ENCODE measurements around the gene OR2T27. TPM values are rescaled to one million over a fixed set of nuclear protein-coding genes. Genes with fewer than 3 reads are reported as not detected.
"Not testable (repeated sequence)": the region's sequence is repeated elsewhere in the genome, so short reads cannot be mapped to it uniquely, and the experiment has no call there.

OR2T27 gene
- total RNA-seq, 1 donor from 2014 or later: not detected

DNA sequence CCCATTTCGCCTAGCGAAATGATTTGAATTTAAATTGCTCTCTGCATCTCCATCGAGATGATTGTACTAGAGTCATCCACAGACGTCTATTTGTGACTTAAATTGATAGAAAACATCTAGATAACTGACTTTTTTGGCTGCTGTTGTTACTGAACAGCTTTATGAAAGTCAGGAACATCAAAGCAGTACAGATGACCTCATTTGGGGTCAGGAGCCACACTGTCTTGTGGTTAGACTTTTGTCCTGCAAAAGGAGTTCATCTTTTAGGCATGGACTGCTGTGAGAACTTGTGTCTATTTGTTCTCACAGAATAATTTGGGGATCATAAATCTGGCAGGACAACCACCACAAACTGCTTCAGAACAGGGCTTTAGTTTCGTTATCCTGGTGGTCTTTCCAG lies 15.7 kb downstream of the OR2T27 start:
- DNase-seq: not testable (repeated sequence)

DNA sequence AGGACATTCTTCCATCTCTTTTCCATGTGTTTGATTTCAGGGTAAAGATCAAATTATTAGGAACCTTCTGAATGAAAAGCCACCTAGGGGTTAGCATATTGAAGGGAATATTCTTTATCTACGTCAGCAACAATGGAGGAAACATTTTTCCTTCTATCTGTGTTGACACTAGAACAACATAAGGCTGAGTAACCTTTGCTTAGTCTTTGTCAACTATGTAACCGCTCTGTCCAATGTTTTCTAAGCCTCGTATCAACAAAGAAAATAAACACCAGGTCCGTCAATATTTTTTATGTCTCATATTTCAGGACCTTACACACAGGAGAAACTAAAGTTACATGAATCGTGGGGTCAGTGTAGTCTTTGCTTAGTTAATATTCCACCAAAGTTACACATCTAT lies 18.7 kb downstream of the OR2T27 start:
- DNase-seq: not testable (repeated sequence)

DNA sequence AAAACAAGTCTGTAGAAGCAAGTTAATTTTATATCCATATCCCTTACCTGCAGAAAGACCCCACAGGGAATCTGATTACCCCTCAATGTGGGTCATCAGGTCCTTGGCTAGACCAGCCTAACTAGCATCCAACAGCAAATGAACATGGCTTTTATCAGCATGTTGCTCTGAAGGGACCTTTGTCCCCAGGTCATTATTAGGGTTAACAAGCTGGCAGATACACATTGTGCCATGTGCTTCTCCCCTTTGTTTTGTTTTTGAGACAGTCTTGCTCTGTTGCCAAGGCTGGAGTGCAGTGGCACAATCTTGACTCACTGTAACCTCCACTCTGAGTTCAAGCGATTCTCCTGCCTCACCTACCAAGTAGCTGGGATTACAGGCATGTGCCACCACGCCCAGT lies 20.3 kb downstream of the OR2T27 start, which contains the start of gene OR2T11:
TSS of gene OR2T11 (minus strand) at position 101 of the 400 bp plus-strand sequence. CDS start 7,963 bp downstream, outside the sequence.
- not testable (repeated sequence) for DNase-seq

DNA sequence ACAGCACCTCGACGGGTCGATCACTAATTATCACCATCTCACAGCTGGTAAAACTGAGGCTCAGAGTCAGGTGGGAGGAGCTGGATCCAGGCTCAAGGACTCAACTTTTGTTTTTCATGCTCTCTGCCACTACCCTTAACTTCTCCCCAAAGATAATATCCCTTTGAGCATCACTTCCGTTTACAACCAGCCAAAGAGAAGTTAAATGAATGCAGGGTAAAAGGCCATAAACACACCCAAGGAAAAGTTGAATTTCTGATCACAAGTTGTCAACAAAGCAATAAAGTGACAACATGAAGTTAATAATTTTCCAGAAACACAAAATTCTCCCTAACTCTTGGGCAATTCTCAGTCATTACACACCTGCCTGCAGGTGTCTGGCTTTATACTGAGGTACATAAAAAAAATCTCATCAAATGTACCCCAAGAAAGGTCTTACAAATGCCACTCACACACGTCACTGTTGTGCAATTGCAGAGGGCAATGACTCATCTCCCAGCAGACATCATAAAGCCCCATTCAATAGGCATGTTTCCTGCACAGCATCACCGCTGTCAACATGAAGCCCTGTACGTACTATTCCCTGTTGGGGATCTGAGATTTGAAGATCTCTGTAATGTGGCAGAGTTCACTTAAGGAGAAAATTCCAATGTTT lies 23.8 kb downstream of the OR2T27 start:
- no peak for DNase-seq

DNA sequence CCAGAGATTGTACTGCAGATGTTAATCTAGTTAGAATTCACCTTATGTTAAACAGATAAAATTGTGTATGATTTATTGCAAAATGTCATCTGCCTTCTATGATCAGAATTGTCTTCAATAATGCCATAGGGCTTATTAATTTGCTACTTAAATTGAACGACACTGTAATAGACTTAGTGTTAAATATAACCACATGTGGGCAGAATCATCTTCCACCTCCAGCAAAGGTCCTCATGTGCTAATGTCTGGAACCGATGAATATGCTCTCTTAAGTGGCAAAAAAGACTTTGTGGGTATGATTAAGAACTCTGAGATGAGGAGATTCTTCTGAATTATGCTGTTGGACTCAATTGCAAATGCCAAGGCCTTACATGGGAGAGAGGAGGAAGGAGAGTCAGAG lies 24.8 kb downstream of the OR2T27 start:
- no peak for DNase-seq

DNA sequence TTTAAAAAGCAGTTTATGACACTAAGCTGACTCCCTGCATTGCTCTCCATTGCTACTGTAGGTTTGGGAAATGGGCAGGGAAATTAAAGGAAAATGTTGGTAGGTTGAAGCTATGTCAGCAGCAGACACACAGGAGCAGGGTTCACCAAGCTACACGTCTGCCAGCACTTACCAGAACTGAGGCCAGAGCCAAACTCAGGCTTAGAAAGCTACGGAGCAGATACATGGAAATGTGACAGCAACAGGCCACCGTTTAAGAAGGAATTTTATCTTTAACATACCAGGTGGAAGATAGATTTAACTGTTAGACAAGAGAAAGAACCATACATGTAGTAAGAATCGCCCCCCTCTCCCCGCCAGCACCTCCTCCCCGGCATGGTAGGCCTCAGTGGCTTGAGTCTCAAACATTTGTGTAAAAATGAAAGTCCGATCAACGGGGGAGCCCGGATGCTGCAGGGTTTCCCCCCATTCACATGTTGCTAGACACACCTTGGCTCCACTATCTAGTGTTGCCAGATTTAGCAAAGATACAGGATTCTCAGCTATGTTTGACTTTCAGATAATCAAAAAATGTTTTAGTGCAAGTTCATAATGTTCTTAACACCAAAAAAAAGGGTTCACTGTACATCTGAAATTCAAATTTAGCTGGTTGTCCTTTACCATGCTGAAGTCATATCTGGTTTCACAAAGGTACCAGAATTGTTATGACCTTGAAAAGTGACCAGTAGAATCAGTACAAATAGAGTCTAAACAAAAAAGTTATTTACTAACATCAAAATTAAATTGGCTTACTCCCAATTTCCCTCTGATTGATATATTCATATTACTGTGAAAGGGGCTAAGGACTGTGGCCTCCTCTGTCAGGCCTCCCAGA lies 27.1 kb downstream of the OR2T27 start:
- DNase-seq: no peak

DNA sequence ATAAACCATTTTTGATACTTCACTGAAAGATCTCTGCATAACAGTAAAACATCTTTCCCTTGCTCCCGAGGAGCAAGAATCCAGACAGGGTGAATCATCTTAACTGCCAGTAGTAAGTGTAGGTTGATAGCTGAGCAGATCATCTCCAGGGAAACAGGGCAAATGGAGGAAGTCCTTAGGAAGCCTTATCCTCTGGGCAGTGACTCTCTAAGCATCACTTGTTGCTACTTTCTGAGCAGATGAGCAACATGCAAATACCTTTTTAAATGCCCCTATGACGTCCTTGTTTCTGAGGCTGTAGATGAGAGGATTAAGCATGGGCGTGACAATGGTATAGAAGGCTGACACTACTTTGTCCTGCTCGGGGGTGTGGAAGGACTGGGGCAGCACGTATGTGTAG lies 29.4 kb downstream of the OR2T27 start:
- no peak for DNase-seq

DNA sequence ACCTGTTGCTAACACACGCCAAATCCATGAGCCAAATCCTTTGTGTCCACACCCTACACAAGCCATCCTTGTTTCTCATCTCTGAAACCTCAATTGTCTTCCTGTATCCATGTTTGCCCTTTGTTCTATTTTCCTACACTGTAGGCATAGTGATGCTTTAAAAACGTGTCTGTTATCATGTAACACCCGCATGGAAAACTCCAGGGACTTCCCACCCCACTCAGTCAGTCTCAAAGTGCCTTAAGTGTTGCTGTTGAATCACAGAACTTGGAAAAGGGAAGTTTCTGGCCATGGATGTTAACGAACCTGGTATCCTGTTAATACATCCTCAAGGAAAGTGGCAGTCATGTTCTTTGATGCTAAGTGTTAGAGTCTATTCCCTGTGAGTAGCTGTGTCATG lies 30.2 kb downstream of the OR2T27 start:
- DNase-seq: no peak

DNA sequence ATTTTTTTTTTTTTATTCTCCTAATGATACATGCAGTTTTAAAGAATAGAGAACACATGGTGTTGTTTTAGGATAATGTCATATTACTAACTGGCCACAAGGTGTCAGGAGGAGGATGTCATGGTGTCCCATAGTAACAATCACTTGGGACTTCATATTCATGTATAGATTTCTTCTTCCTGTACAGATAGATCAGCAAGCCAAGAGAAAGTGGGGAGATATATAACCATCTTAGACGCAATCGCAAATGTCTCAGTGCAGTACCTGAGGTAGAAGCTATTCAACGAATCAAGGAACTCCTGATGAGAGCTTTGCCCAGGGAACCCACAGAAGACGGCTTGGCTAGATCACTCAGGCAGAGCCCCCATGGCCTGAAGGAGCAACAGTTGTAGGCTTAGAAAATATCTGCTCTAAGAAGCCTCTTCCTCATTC lies 32.7 kb downstream of the OR2T27 start:
- no peak for DNase-seq

DNA sequence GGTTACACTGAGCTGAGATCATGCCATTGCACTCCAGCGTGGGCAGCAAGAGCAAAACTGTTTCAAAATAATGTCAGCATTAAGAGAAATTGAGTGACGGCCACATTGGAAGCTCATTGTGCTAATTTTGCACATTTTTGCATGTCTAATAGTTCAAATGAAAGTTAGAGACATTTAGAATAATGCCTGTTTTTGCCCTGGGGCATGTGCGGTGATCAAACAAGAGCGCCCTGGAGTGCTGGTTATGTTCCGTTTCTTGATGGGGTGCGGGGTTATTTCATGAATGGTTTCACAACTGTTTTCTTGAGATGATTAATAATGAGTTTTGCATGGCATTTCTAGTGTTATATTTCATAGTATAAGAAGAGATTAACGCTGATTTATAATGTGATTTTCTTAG lies 33.6 kb downstream of the OR2T27 start:
- DNase-seq: no peak

DNA sequence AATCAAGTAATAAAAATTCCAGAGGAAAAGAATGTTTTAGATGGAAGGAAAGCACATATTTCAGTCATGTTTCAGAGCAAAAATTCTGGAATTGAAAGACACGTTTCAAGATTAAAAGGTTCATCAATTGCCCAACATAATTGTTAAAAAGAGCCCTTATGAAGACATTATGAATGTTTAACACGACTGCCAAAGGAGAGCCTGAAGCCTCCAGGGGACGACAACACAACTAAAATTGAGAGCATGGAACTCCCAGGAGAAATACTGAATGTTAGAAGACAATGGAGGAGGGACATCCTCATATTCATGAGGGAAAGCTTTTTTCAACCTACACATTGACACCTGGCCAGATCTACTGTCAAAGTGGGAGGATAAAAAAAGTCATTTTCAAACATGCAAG lies 36.5 kb downstream of the OR2T27 start:
- DNase-seq: peak; percentile 16

DNA sequence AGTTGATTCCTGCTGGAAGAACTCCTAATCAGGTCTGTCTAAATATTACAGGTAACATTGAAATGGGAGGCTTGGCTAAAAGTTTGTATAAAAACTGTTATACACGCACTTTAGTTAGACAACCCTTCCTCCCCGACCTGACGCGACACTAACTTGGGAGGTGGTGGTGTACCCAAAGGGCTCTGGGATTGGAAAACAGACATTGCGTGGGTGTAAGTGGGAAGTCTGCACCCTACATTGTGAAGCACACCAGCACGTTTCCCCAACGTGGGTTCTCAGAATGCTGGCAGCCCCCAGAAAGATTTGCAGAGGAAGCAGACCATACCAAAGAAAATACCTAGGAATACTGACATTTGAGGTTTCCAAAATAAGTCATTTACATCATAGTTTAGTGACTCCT lies 37.2 kb downstream of the OR2T27 start:
- no peak for DNase-seq

DNA sequence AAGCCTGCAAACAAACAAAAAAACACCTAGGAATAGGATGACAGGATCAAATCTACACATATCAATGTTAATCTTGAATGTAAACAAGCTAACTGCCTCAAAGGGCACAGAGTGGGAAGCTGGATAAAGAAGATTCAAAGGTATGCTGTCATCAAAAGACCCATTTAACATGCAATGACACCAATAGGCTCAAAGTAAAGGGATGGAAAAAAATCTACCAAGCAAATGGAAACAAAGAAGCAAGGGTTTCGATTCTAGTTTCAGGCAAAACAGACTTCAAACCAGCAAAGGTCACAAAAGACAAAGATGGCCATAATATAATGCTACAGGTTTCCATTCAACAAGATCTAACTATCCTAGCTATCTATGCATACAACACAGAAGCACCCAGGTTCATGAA lies 41.6 kb downstream of the OR2T27 start:
- no peak for DNase-seq

DNA sequence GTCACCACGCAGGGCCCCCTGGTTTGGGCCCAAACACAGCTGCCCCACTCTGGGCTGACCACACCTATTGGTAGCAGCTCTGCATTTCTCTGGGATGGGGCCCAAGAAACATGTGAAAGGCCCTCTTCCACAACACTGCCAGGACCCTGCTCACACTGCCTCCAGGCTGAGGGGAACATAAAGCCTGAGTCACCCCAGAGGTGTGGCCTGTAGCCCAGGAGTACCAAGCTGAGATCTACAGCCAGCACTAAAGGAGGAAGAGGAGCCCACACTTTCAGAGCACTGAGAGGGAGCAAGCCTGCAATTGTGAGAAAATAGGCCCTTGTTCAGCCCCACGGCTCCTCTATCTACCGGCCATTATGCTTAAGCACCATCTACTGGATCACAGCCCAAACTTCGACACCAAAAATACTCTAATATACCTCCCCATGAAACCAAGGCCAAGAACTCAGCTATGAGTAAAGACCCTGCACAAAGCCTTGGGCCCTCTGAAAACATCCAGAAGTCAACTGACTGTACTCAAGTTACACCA lies 43.4 kb downstream of the OR2T27 start:
- DNase-seq: no peak

DNA sequence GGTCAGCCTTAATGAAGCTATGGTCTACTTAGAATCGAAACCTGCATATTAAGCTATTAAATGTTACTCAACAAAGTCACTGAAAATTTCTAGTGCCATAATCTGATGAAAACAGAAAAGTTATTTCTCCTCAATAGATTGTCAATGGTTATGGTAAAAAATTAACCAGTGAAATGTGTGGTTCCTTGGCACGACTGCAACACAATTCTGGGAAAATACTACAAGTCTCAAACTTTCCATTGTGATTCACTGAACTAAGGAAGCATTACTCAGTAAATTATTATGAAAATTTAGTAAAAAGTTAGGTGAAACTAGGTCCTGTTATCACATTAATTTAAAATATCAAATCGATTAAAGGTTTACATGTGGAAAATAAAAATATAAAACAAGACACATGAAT lies 45.0 kb downstream of the OR2T27 start:
- DNase-seq: no peak

Other genes starting within 250 kb of the OR2T27 start
- not detected for gene OR2T2, start 209.9 kb downstream of the OR2T27 start, total RNA-seq
- not detected for gene OR2T3, start 182.2 kb downstream of the OR2T27 start, total RNA-seq
- gene OR2T5, start 166.9 kb downstream of the OR2T27 start, total RNA-seq: not detected
- gene OR2G6, start 147.5 kb downstream of the OR2T27 start, total RNA-seq: not detected
- not detected for gene OR2T29, start 92.8 kb downstream of the OR2T27 start, total RNA-seq
- not detected for gene OR2T34, start 80.8 kb downstream of the OR2T27 start, total RNA-seq
- gene OR2T10, start 57.8 kb downstream of the OR2T27 start, total RNA-seq: not detected
- not detected for gene OR2T11, start 20.4 kb downstream of the OR2T27 start, total RNA-seq
- not detected for gene OR2T35, start 10.2 kb downstream of the OR2T27 start, total RNA-seq
- not detected for gene OR14I1, start 47.2 kb upstream of the OR2T27 start, total RNA-seq
- not detected for gene LYPD8, start 100.2 kb upstream of the OR2T27 start, total RNA-seq
- gene SH3BP5L, start 170.4 kb upstream of the OR2T27 start, total RNA-seq: 27.5 TPM
- 14.0 TPM for gene ZNF672, start 182.7 kb upstream of the OR2T27 start, total RNA-seq
- 27.0 TPM for gene ZNF692, start 203.6 kb upstream of the OR2T27 start, total RNA-seq

All from occipital lobe (tissue), 2 donors.